Measurements from ENCODE around the gene PFN3. TPM values are rescaled to one million over a fixed set of nuclear protein-coding genes. Genes with fewer than 3 reads are reported as not detected.

The PFN3 gene
- total RNA-seq, 4 donors from 2014 or later: not detected

DNA sequence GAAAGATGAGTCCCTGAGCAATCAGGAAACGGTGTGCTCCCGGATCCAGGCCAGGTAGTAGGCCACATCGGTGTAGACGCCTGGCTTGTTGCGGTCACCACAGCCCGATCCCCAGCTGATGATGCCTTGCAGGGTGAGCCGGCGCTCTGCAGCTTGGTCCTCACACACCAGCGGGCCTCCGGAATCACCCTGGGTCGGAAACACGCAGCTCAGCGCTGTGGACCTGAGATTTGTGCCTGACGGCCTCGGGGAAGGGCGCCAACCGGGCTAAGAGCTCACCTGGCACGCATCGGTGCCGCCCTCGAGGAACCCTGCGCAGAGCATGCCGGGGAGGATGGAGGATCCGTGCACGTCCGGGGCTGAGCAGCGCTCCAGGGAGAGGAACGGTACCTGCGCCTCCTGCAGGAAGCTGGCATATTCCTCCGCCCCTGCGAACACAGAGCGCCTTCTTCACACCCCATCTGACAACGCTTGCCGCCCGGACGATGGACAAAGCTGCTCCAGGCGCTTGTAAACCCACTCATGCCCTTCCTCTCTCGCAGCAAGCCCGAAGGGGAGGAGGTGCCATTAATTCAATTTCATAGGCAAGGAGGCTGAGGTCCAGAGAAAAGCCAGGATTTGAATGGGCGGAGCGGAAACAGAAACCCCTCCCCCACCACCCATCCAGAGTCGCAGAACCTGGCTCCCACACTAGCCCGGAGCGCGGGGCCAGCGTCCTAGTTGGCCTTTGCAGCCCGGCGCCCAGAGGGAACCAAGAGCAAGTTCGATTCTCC lies 2.0 kb upstream of the PFN3 start:
- TF ChIP-seq, protein P1, sequence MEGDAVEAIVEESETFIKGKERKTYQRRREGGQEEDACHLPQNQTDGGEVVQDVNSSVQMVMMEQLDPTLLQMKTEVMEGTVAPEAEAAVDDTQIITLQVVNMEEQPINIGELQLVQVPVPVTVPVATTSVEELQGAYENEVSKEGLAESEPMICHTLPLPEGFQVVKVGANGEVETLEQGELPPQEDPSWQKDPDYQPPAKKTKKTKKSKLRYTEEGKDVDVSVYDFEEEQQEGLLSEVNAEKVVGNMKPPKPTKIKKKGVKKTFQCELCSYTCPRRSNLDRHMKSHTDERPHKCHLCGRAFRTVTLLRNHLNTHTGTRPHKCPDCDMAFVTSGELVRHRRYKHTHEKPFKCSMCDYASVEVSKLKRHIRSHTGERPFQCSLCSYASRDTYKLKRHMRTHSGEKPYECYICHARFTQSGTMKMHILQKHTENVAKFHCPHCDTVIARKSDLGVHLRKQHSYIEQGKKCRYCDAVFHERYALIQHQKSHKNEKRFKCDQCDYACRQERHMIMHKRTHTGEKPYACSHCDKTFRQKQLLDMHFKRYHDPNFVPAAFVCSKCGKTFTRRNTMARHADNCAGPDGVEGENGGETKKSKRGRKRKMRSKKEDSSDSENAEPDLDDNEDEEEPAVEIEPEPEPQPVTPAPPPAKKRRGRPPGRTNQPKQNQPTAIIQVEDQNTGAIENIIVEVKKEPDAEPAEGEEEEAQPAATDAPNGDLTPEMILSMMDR (IDR thresholded peaks at IDR 0.05): peak; percentile 12 to 43 (median 28)
- no peak for TF ChIP-seq POLR2A (IDR thresholded peaks at IDR 0.05)
- H3K9me3 ChIP-seq: no peaks in the 10 kb centered on the region
- H3K4me3 ChIP-seq: no peak overlapping the region
- peak in 1 of 2 donors; percentile 45 for DNase-seq
- H3K27ac ChIP-seq: no peak overlapping the region
- H3K27me3 ChIP-seq: peaks cover 39 to 40% of the 10 kb centered on the region in 2 donors
- intact Hi-C loops (cut with DNase I; ENCODE audit: low total_unique reads): loop anchor here (5.0 kb wide), 1 partner anchor 50 kb away; no protein-coding TSS in a partner anchor
- no peaks in the 10 kb centered on the region for H3K36me3 ChIP-seq
- H3K4me1 ChIP-seq: peaks cover 0 to 25% of the 10 kb centered on the region in 2 donors

DNA sequence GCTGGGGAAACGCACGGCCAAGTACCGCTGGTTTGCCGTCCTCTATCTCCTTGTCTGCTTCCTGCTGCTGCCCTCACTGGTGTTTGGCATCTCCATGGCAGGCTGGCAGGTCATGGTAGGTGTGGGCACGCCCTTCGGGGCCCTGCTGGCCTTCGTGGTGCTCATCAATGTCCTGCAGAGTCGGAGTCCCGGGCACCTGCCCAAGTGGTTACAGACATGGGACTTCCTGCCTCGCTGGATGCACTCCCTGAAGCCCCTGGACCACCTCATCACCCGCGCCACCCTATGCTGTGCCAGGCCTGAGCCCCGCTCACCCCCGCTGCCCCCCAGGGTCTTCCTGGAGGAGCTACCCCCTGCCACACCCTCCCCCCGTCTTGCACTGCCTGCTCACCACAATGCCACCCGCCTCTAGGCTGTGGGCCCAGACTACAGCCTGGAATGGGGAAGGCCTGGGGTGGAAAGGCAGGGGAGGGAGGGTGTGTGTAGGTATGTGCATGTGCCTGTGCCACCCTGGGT lies 2.5 kb downstream of the PFN3 start:
- intact Hi-C loops (cut with DNase I; ENCODE audit: low total_unique reads): no loop called here
- Histone ChIP-seq H3K9me3 (no peaks in the 10 kb centered on the region), H3K4me1 (peaks cover 0 to 8% of the 10 kb centered on the region in 2 donors), H3K27me3 (peaks cover 26 to 36% of the 10 kb centered on the region in 2 donors), H3K36me3 (no peaks in the 10 kb centered on the region), H3K4me3 (no peak overlapping the region), H3K27ac (no peak overlapping the region)
- DNase-seq: no peak
- TF ChIP-seq, protein P1 (IDR thresholded peaks at IDR 0.05): no peak
- TF ChIP-seq POLR2A (IDR thresholded peaks at IDR 0.05): no peak

DNA sequence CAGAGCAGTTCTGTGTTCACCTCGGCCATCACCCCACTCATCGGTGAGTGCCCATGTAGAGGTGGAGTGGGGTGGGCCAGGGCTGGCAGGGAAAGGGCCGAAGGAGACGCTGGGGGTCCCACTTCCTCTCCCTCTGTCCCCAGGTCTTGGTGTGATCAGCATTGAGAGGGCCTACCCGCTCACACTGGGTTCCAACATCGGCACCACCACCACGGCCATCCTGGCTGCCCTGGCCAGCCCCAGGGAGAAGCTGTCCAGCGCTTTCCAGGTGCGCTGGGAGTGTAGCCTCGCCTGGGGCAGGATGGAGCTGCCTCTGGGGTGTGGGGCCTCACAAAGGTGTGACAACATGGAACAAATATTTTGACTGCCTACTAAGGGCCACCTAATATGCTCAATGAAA lies 3.7 kb downstream of the PFN3 start:
- H3K27me3 ChIP-seq: peaks cover 17 to 25% of the 10 kb centered on the region in 2 donors
- H3K4me1 ChIP-seq: peaks cover 0 to 8% of the 10 kb centered on the region in 2 donors
- intact Hi-C loops (cut with DNase I; ENCODE audit: low total_unique reads): no loop called here

DNA sequence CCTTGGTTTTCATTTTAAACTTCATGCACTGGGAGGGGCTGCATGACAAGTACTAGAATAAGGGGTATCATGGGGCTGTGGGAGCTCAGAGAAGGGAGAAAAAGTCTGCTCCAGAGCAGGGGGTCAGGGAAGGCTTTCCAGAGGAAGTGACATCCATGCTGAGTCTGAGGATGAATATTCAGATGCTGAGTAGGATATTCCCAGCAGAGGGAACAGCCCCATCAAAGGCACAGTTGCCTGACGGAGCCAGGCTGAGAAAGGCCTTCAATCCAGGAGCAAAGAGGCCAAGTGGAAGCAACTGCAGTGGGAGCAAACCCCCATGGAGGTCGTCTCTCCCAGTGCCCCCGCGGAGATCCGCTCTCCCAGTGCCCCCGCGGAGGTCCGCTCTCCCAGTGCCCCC lies 4.4 kb downstream of the PFN3 start:
- DNase-seq: no peak
- H3K9me3 ChIP-seq: no peaks in the 10 kb centered on the region
- intact Hi-C loops (cut with DNase I; ENCODE audit: low total_unique reads): no loop called here
- H3K4me1 ChIP-seq: peaks cover 0 to 8% of the 10 kb centered on the region in 2 donors
- TF ChIP-seq POLR2A (IDR thresholded peaks at IDR 0.05): no peak
- TF ChIP-seq, protein P1 (IDR thresholded peaks at IDR 0.05): no peak
- no peak overlapping the region for H3K4me3 ChIP-seq
- H3K27me3 ChIP-seq: peaks cover 11 to 18% of the 10 kb centered on the region in 2 donors
- no peak overlapping the region for H3K27ac ChIP-seq
- no peaks in the 10 kb centered on the region for H3K36me3 ChIP-seq

More for the DNA sequence above, 3.7 kb downstream of the PFN3 start:
- no peak overlapping the region for H3K4me3 ChIP-seq
- TF ChIP-seq, protein P1 (IDR thresholded peaks at IDR 0.05): no peak
- no peak for TF ChIP-seq POLR2A (IDR thresholded peaks at IDR 0.05)
- H3K27ac ChIP-seq: no peak overlapping the region
- H3K36me3 ChIP-seq: no peaks in the 10 kb centered on the region
- no peaks in the 10 kb centered on the region for H3K9me3 ChIP-seq
- DNase-seq: no peak

DNA sequence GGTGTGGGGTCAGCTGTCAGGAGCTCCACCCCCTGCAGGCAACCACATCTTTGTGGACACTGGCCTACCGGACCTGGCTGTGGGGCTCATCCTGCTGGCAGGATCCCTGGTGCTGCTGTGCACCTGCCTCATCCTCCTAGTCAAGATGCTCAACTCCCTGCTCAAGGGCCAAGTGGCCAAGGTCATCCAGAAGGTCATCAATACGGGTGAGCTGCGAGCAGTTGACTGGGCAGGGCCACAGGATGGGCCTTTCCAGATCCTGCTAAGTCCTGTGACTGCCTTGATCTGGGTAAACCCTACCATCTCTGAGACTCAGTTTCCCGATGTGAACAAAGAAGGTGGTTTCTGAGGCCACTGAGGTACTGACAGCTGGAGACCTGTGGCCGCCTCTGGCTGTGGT lies 6.5 kb downstream of the PFN3 start:
- Histone ChIP-seq H3K9me3 (no peaks in the 10 kb centered on the region), H3K36me3 (no peaks in the 10 kb centered on the region), H3K4me3 (no peak overlapping the region), H3K27ac (no peak overlapping the region), H3K27me3 (peaks cover 0 to 4% of the 10 kb centered on the region in 2 donors), H3K4me1 (no peaks in the 10 kb centered on the region)
- DNase-seq: no peak
- TF ChIP-seq, protein P1 (IDR thresholded peaks at IDR 0.05): no peak
- no peak for TF ChIP-seq POLR2A (IDR thresholded peaks at IDR 0.05)
- intact Hi-C loops (cut with DNase I; ENCODE audit: low total_unique reads): no loop called here
